ENCODE results near the gene TACC3. TPM values are rescaled to one million over a fixed set of nuclear protein-coding genes. Genes with fewer than 3 reads are reported as not detected.
A peak's percentile ranks its signal among the peaks of the same experiment; 100 is the strongest.

Gene TACC3
- total and polyA plus RNA-seq, 9 donors = 2.1 to 10.4 (median 6.0) TPM

- H3K27me3 ChIP-seq = no peaks in the 10 kb centered on the region
- intact Hi-C loops (cut with DNase I) = no loop called here
- 78 to 79% (median 79%) methylated on average over 10 of the region's 10 CpGs for WGBS, 3 donors
- H3K9me3 ChIP-seq = no peaks in the 10 kb centered on the region
- no peak overlapping the region for H3K27ac ChIP-seq
- no peaks in the 10 kb centered on the region for H3K36me3 ChIP-seq
- no peaks in the 10 kb centered on the region for H3K4me1 ChIP-seq (ENCODE audit: insufficient read depth)
- no peak for DNase-seq
- H3K4me3 ChIP-seq = no peak overlapping the region
- TF ChIP-seq POLR2A (IDR thresholded peaks at IDR 0.05) (no peak), EP300 (IDR thresholded peaks at IDR 0.05) (no peak), CTCF (IDR thresholded peaks at IDR 0.05) (no peak)
These were observed 63.1 kb downstream of the TACC3 start for GRCh38 chr4:1784395-1784788.

- peak in 1 of 5 donors; percentile 44 for DNase-seq
- Histone ChIP-seq H3K9me3 (no peaks in the 10 kb centered on the region), H3K27ac (no peak overlapping the region), H3K4me3 (no peak overlapping the region), H3K4me1 (ENCODE audit: insufficient read depth) (no peaks in the 10 kb centered on the region), H3K27me3 (no peaks in the 10 kb centered on the region), H3K36me3 (no peaks in the 10 kb centered on the region)
- intact Hi-C loops (cut with DNase I) = no loop called here
- 65 to 67% (median 66%) methylated on average over 15 to 17 of the region's 17 CpGs for WGBS, 3 donors
- TF ChIP-seq CTCF (IDR thresholded peaks at IDR 0.05) (no peak), EP300 (IDR thresholded peaks at IDR 0.05) (no peak), POLR2A (IDR thresholded peaks at IDR 0.05) (no peak)
These were observed 63.7 kb downstream of the TACC3 start for GRCh38 chr4:1784789-1785591.

GRCh38 chr4:1785592-1785991 lies 64.3 kb downstream of the TACC3 start:
- TF ChIP-seq EP300 (IDR thresholded peaks at IDR 0.05) = no peak
- no peak for TF ChIP-seq POLR2A (IDR thresholded peaks at IDR 0.05)
- no peak for TF ChIP-seq CTCF (IDR thresholded peaks at IDR 0.05)
- Histone ChIP-seq H3K27me3 (no peaks in the 10 kb centered on the region), H3K4me1 (ENCODE audit: insufficient read depth) (no peaks in the 10 kb centered on the region), H3K4me3 (no peak overlapping the region), H3K27ac (no peak overlapping the region), H3K9me3 (no peaks in the 10 kb centered on the region), H3K36me3 (no peaks in the 10 kb centered on the region)
- WGBS, 3 donors = 75 to 91% (median 78%) methylated on average over 11 of the region's 11 CpGs
- intact Hi-C loops (cut with DNase I) = no loop called here
- no peak for DNase-seq

- intact Hi-C loops (cut with DNase I) = no loop called here
- no peak overlapping the region for H3K27ac ChIP-seq
- H3K4me3 ChIP-seq = no peak overlapping the region
- H3K4me1 ChIP-seq (ENCODE audit: insufficient read depth) = no peaks in the 10 kb centered on the region
- no peaks in the 10 kb centered on the region for H3K27me3 ChIP-seq
- H3K9me3 ChIP-seq = no peaks in the 10 kb centered on the region
- H3K36me3 ChIP-seq = no peaks in the 10 kb centered on the region
- DNase-seq = no peak
- TF ChIP-seq EP300 (IDR thresholded peaks at IDR 0.05) (no peak), POLR2A (IDR thresholded peaks at IDR 0.05) (no peak), CTCF (IDR thresholded peaks at IDR 0.05) (no peak)
- WGBS, 3 donors = 77 to 85% (median 79%) methylated on average over 31 to 34 of the region's 34 CpGs
These were observed 65.4 kb downstream of the TACC3 start for GRCh38 chr4:1786544-1787362.
